Stimulated activated CD4-positive, alpha-beta T cell treated with anti-CD3 and anti-CD28 coated beads, Interleukin-15, amount 100 ng/mL, for 48 hours (primary cell): ENCODE data around the gene DENND2A.
"Not testable (repeated sequence)": the region's sequence is repeated elsewhere in the genome, so short reads cannot be mapped to it uniquely, and the experiment has no call there.

Experiments used
- DNase-seq, 2 donors: peaks; one replicate each; pipeline ENCODE4 v3.0.0-alpha.2; 2020; ENCODE audit warnings: low read depth in 2 of 2

Gene DENND2A

GRCh38 chr7:140673774-140674155 lies 33.2 kb upstream of the DENND2A start:
- DNase-seq: no peak

- DNase-seq: peak in 1 of 2 donors; percentile 23
These were observed 32.6 kb upstream of the DENND2A start for GRCh38 chr7:140673063-140673773.

GRCh38 chr7:140672382-140673062 lies 31.9 kb upstream of the DENND2A start, which contains the start of gene ADCK2:
TSS of gene ADCK2 (plus strand) at chr7:140672945. CDS start at chr7:140673331, 386 bp downstream.
- DNase-seq: peak; percentile 31 to 44

GRCh38 chr7:140671966-140672365 lies 31.4 kb upstream of the DENND2A start:
- no peak for DNase-seq

GRCh38 chr7:140670343-140670935 lies 29.8 kb upstream of the DENND2A start:
- DNase-seq: no peak

- not testable (repeated sequence) for DNase-seq
These were observed 29.2 kb upstream of the DENND2A start for GRCh38 chr7:140669862-140670261.

GRCh38 chr7:140669352-140669751 lies 28.7 kb upstream of the DENND2A start:
- no peak for DNase-seq

GRCh38 chr7:140668641-140669040 lies 28.0 kb upstream of the DENND2A start:
- no peak for DNase-seq

- no peak for DNase-seq
These were observed 26.9 kb upstream of the DENND2A start for GRCh38 chr7:140667476-140667875.

GRCh38 chr7:140662938-140663337 lies 22.3 kb upstream of the DENND2A start:
- not testable (repeated sequence) for DNase-seq

GRCh38 chr7:140661124-140661523 lies 20.5 kb upstream of the DENND2A start:
- no peak for DNase-seq

GRCh38 chr7:140659856-140660255 lies 19.2 kb upstream of the DENND2A start:
- no peak for DNase-seq

GRCh38 chr7:140657891-140658290 lies 17.3 kb upstream of the DENND2A start:
- DNase-seq: no peak

GRCh38 chr7:140656548-140657515 lies 16.2 kb upstream of the DENND2A start:
- no peak for DNase-seq

GRCh38 chr7:140655511-140656408 lies 15.1 kb upstream of the DENND2A start:
- DNase-seq: no peak

GRCh38 chr7:140654661-140655060 lies 14.0 kb upstream of the DENND2A start:
- no peak for DNase-seq

GRCh38 chr7:140654109-140654387 lies 13.4 kb upstream of the DENND2A start:
- no peak for DNase-seq

GRCh38 chr7:140653319-140654108 lies 12.9 kb upstream of the DENND2A start:
- DNase-seq: no peak

- DNase-seq: no peak
These were observed 9.8 kb upstream of the DENND2A start for GRCh38 chr7:140650367-140650766.

GRCh38 chr7:140649556-140650205 lies 9.1 kb upstream of the DENND2A start:
- no peak for DNase-seq
